Right atrium auricular region (tissue), 2 donors: ENCODE measurements around the gene DARS2. TPM values are rescaled to one million over a fixed set of nuclear protein-coding genes. Genes with fewer than 3 reads are reported as not detected.
A peak's percentile ranks its signal among the peaks of the same experiment; 100 is the strongest.

ENCODE experiments used
- DNase-seq: peaks from one replicate; pipeline ENCODE4 v3.0.0-alpha.2; 2019; ENCODE audit warnings: low spot score
- H3K27ac ChIP-seq, 2 donors: fragments of 200-600 bp; sonication (generic); 1 replicate in 1 of 2; 2 replicates in 1 of 2; pipeline ENCODE4 v1.5.1; 2016 to 2019
- H3K27me3 ChIP-seq, 2 donors: fragments of 200-600 bp; sonication (generic); one replicate each; pipeline versions ENCODE4 v1.5.1 to v1.6.0; 2017 to 2019
- H3K36me3 ChIP-seq: fragments of 200-600 bp; sonication (generic); one replicate; pipeline ENCODE4 v1.5.1; 2016
- H3K4me1 ChIP-seq, 2 donors: fragments of 200-600 bp; sonication (generic); one replicate each; pipeline versions ENCODE4 v1.5.1 to v1.6.0; 2017 to 2019
- H3K4me3 ChIP-seq, 2 donors: fragments of 200-600 bp; sonication (generic); 1 replicate in 1 of 2; 2 replicates in 1 of 2; pipeline ENCODE4 v1.5.1; 2017 to 2019; ENCODE audit warnings: mild to moderate bottlenecking in 1 of 2, moderate library complexity in 1 of 2
- H3K9me3 ChIP-seq, 2 donors: fragments of 200-600 bp; sonication (generic); one replicate each; pipeline ENCODE4 v1.5.1; 2019
- total RNA-seq, 2 donors: library from RNA; depleted of rRNA; stranded (reverse); fragments of >200 nt; gene quantifications; one replicate each; pipeline ENCODE4 v1.1.0, GENCODE V29; 2016
- TF ChIP-seq, protein P1 (sequence below), 2 donors: fragments of 200-600 bp; sonication (generic); IDR thresholded peaks; one replicate each; pipeline ENCODE4 v1.5.1; 2019; ENCODE audit warnings: antibody characterized with exemption in 2 of 2

DARS2 gene, protein sequence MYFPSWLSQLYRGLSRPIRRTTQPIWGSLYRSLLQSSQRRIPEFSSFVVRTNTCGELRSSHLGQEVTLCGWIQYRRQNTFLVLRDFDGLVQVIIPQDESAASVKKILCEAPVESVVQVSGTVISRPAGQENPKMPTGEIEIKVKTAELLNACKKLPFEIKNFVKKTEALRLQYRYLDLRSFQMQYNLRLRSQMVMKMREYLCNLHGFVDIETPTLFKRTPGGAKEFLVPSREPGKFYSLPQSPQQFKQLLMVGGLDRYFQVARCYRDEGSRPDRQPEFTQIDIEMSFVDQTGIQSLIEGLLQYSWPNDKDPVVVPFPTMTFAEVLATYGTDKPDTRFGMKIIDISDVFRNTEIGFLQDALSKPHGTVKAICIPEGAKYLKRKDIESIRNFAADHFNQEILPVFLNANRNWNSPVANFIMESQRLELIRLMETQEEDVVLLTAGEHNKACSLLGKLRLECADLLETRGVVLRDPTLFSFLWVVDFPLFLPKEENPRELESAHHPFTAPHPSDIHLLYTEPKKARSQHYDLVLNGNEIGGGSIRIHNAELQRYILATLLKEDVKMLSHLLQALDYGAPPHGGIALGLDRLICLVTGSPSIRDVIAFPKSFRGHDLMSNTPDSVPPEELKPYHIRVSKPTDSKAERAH
- 10 to 100 TPM; 11.2 to 13.9 TPM for total RNA-seq

DNA sequence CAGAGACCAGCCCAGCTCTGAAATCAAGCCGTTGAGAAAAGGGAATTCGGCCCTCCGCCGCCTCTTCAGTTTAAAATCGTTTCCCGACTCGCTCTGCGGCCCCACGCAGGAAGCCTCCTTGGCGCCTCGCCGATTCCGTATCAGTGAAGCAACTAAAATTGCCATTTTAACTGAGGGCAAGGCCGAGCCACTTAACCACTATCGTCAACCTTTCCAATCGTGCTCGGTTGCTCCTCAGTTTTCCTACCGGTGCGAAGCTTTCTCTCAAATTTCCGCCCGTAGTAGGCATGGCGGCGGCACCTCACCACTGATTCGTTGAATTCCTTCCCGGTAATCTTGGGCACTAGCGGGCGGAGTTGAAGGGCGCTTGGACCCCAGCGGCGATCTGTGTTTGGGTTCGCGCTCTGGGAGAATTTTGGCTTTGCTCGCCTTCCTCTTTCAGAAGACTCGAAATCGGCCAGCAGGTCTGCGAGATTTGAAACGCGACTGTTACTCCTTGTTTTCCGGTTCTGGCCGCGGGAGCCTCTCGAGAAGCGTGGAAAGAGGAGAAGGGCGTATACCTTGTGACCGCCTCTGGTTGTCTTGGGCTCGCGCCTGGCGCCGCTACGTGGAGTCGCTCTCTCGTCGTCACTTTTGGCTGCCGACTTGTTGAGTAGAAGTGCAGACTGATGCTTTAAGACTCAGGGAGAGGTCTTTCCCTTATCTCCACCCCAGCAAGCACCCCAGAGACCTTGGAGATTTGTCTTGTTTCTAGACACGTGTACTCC lies at the start of gene DARS2, which contains the start of gene CENPL:
Gene DARS2 (plus strand): TSS at position 359 of the 767 bp plus-strand sequence. CDS start 557 bp downstream, outside the sequence.
Gene CENPL (minus strand): TSS at position 569 of the 767 bp plus-strand sequence. CDS start 13,584 bp downstream, outside the sequence.
- TF ChIP-seq, protein P1, sequence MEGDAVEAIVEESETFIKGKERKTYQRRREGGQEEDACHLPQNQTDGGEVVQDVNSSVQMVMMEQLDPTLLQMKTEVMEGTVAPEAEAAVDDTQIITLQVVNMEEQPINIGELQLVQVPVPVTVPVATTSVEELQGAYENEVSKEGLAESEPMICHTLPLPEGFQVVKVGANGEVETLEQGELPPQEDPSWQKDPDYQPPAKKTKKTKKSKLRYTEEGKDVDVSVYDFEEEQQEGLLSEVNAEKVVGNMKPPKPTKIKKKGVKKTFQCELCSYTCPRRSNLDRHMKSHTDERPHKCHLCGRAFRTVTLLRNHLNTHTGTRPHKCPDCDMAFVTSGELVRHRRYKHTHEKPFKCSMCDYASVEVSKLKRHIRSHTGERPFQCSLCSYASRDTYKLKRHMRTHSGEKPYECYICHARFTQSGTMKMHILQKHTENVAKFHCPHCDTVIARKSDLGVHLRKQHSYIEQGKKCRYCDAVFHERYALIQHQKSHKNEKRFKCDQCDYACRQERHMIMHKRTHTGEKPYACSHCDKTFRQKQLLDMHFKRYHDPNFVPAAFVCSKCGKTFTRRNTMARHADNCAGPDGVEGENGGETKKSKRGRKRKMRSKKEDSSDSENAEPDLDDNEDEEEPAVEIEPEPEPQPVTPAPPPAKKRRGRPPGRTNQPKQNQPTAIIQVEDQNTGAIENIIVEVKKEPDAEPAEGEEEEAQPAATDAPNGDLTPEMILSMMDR (IDR thresholded peaks at IDR 0.05), result no peak
- Histone ChIP-seq H3K9me3 (no peaks in the 10 kb centered on the region), H3K27ac (peak within 1 kb of the TSS; percentile 91 to 95), H3K4me1 (peaks cover 0 to 23% of the 10 kb centered on the region in 2 donors), H3K36me3 (no peaks in the 10 kb centered on the region), H3K4me3 (peak within 1 kb of the TSS; percentile 40 to 74), H3K27me3 (no peaks in the 10 kb centered on the region)
- DNase-seq, result peak; percentile 98

DNA sequence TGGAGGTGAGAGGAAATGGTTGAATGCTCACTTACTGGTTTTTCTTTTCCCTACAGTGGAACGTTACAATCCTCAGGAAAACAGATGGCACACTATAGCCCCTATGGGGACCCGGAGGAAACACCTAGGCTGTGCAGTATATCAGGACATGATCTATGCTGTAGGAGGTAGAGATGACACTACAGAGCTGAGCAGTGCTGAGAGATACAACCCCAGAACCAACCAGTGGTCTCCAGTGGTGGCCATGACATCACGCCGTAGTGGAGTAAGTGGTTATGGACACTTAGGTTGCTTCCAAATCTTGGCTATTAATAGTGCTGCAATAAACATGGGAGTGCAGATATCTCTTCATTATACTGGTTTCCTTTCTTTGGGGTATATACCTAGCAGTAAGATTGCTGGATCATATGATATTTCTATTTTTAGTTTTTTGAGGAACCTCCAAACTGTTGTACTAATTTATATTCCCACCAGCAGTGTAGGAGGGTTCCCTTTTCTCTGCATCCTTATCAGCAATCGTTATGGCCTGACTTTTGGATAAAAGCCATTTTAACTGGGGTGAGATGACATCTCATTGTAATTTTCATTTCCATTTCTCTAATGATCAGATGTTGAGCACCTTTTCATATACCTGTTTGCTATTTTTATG lies 48.8 kb upstream of the DARS2 start:
- no peaks in the 10 kb centered on the region for H3K27me3 ChIP-seq
- H3K9me3 ChIP-seq, result peaks cover 0 to 10% of the 10 kb centered on the region in 2 donors
- no peak overlapping the region for H3K27ac ChIP-seq
- no peak overlapping the region for H3K4me3 ChIP-seq
- H3K4me1 ChIP-seq, result no peaks in the 10 kb centered on the region
- peaks cover 41% of the 10 kb centered on the region for H3K36me3 ChIP-seq
- TF ChIP-seq, protein P1 (IDR thresholded peaks at IDR 0.05), result no peak
- DNase-seq, result no peak

DNA sequence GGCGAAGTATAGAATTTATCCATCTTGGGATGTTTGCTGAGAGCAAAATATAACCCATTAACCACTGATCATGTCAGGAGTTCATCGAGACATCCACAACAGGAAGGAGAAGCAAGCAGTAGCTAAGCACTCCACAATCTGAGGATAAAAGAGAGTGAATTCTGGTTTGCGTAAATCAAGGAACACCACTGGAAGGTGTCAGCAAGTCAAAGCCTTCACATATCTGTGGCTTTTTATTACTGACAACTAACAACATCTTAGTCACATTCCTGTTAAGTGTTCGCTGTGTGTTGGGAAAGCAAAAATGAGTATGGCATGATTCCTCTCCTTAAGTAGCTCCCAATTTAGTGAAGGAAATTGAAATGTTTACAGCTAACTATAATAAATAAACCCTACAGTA lies 44.5 kb upstream of the DARS2 start:
- H3K27me3 ChIP-seq, result no peaks in the 10 kb centered on the region
- H3K27ac ChIP-seq, result no peak overlapping the region
- no peak overlapping the region for H3K4me3 ChIP-seq
- peaks cover 79% of the 10 kb centered on the region for H3K36me3 ChIP-seq
- peaks cover 0 to 10% of the 10 kb centered on the region in 2 donors for H3K9me3 ChIP-seq
- DNase-seq, result no peak
- TF ChIP-seq, protein P1 (IDR thresholded peaks at IDR 0.05), result no peak
- no peaks in the 10 kb centered on the region for H3K4me1 ChIP-seq

DNA sequence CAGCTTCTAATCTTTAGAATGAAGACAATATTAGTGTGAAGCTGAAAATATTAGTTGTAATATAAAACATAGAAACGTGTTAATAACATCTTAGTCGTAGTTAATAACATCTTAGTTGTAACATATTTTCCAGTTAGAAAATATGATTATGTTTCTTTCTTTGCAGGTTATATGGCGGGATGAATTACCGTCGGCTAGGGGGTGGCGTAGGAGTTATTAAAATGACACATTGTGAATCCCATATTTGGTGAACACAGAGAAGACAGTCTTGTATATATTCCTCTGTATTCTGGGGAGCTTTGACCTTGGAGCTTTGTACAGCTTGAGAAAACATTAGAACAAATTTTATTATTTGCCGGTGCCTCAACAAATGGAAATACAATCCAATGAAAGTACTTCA lies 39.5 kb upstream of the DARS2 start:
- no peaks in the 10 kb centered on the region for H3K9me3 ChIP-seq
- no peak overlapping the region for H3K27ac ChIP-seq
- peaks cover 62% of the 10 kb centered on the region for H3K36me3 ChIP-seq
- H3K27me3 ChIP-seq, result no peaks in the 10 kb centered on the region
- DNase-seq, result no peak
- TF ChIP-seq, protein P1 (IDR thresholded peaks at IDR 0.05), result no peak
- H3K4me3 ChIP-seq, result no peak overlapping the region
- H3K4me1 ChIP-seq, result no peaks in the 10 kb centered on the region

DNA sequence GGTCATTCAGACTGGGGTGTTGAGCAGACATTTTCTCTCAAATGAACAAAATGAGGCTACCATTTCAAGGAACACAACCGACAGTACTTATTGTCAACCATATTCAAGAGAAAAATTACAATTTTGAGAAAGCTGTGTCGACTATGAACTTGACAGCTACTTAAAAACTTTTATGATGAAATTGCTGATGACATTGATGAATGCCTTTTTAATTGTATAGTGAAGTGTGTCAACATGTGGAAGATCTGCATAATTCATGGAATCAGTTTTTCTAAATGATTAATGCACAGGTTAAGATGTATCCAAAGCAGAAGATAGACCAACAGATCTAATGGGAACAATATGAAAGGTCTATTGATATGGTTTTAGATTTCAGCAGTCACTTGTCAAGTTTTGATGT lies 34.6 kb upstream of the DARS2 start:
- H3K36me3 ChIP-seq, result peaks cover 16% of the 10 kb centered on the region
- H3K27ac ChIP-seq, result no peak overlapping the region
- no peaks in the 10 kb centered on the region for H3K9me3 ChIP-seq
- H3K27me3 ChIP-seq, result no peaks in the 10 kb centered on the region
- H3K4me3 ChIP-seq, result no peak overlapping the region
- H3K4me1 ChIP-seq, result no peaks in the 10 kb centered on the region
- no peak for DNase-seq
- TF ChIP-seq, protein P1 (IDR thresholded peaks at IDR 0.05), result no peak
